ENCODE measurements around the gene UBE2F. TPM values are rescaled to one million over a fixed set of nuclear protein-coding genes. Genes with fewer than 3 reads are reported as not detected.
"Not testable (repeated sequence)": the region's sequence is repeated elsewhere in the genome, so short reads cannot be mapped to it uniquely, and the experiment has no call there.

UBE2F gene
- total RNA-seq, 3 donors from 2014 or later: 64.2 to 66.2 (median 66.1) TPM

- H3K9me3 Mint-ChIP-seq: no peaks in the 10 kb centered on the region
- no peaks in the 10 kb centered on the region for H3K36me3 Mint-ChIP-seq (ENCODE audit: insufficient read depth)
- DNase-seq (no peak), ATAC-seq (no peak)
- peaks cover 12% of the 10 kb centered on the region for H3K4me1 Mint-ChIP-seq (ENCODE audit: low read depth)
- no peaks in the 10 kb centered on the region for H3K27me3 Mint-ChIP-seq (ENCODE audit: low read depth)
- no peak overlapping the region for H3K4me3 Mint-ChIP-seq
Observed at GRCh38 chr2:237934186-237934585, 32.6 kb upstream of the UBE2F start.

GRCh38 chr2:237935740-237936452, 30.9 kb upstream of the UBE2F start:
- ATAC-seq: no peak
- Mint-ChIP-seq H3K9me3 (no peaks in the 10 kb centered on the region), H3K36me3 (ENCODE audit: insufficient read depth) (no peaks in the 10 kb centered on the region), H3K4me3 (no peak overlapping the region), H3K4me1 (ENCODE audit: low read depth) (peaks cover 25% of the 10 kb centered on the region), H3K27me3 (ENCODE audit: low read depth) (no peaks in the 10 kb centered on the region)
- no peak for DNase-seq

GRCh38 chr2:237939251-237939650, 27.6 kb upstream of the UBE2F start:
- no peak overlapping the region for H3K4me3 Mint-ChIP-seq
- no peaks in the 10 kb centered on the region for H3K27me3 Mint-ChIP-seq (ENCODE audit: low read depth)
- no peaks in the 10 kb centered on the region for H3K36me3 Mint-ChIP-seq (ENCODE audit: insufficient read depth)
- DNase-seq (no peak), ATAC-seq (no peak)
- H3K4me1 Mint-ChIP-seq (ENCODE audit: low read depth): peaks cover 49% of the 10 kb centered on the region
- peaks cover under 1% of the 10 kb centered on the region for H3K9me3 Mint-ChIP-seq

- H3K4me1 Mint-ChIP-seq (ENCODE audit: low read depth): peaks cover 57% of the 10 kb centered on the region
Observed at GRCh38 chr2:237940828-237941227, 26.0 kb upstream of the UBE2F start.

GRCh38 chr2:237941239-237941638, 25.6 kb upstream of the UBE2F start:
- DNase-seq: no peak
- Mint-ChIP-seq H3K9me3 (peaks cover 3% of the 10 kb centered on the region), H3K36me3 (ENCODE audit: insufficient read depth) (peaks cover 3% of the 10 kb centered on the region), H3K27me3 (ENCODE audit: low read depth) (no peaks in the 10 kb centered on the region), H3K4me1 (ENCODE audit: low read depth) (peaks cover 60% of the 10 kb centered on the region), H3K4me3 (no peak overlapping the region)
- no peak for ATAC-seq

More at GRCh38 chr2:237940828-237941227, 26.0 kb upstream of the UBE2F start:
- no peak overlapping the region for H3K4me3 Mint-ChIP-seq
- DNase-seq: no peak
- peaks cover 3% of the 10 kb centered on the region for H3K36me3 Mint-ChIP-seq (ENCODE audit: insufficient read depth)
- peaks cover 3% of the 10 kb centered on the region for H3K9me3 Mint-ChIP-seq
- ATAC-seq: no peak
- H3K27me3 Mint-ChIP-seq (ENCODE audit: low read depth): no peaks in the 10 kb centered on the region

GRCh38 chr2:237942513-237942899, 24.3 kb upstream of the UBE2F start:
- H3K27me3 Mint-ChIP-seq (ENCODE audit: low read depth): no peaks in the 10 kb centered on the region
- H3K36me3 Mint-ChIP-seq (ENCODE audit: insufficient read depth): peaks cover 3% of the 10 kb centered on the region
- DNase-seq (no peak), ATAC-seq (no peak)
- peaks cover 68% of the 10 kb centered on the region for H3K4me1 Mint-ChIP-seq (ENCODE audit: low read depth)
- H3K4me3 Mint-ChIP-seq: no peak overlapping the region
- peaks cover 10% of the 10 kb centered on the region for H3K9me3 Mint-ChIP-seq

- peaks cover 3% of the 10 kb centered on the region for H3K36me3 Mint-ChIP-seq (ENCODE audit: insufficient read depth)
- H3K9me3 Mint-ChIP-seq: peaks cover 10% of the 10 kb centered on the region
- no peak for ATAC-seq
- no peak overlapping the region for H3K4me3 Mint-ChIP-seq
- H3K27me3 Mint-ChIP-seq (ENCODE audit: low read depth): no peaks in the 10 kb centered on the region
- no peak for DNase-seq
- H3K4me1 Mint-ChIP-seq (ENCODE audit: low read depth): peaks cover 69% of the 10 kb centered on the region
Observed at GRCh38 chr2:237943395-237944094, 23.3 kb upstream of the UBE2F start.

GRCh38 chr2:237944302-237944701, 22.5 kb upstream of the UBE2F start:
- Mint-ChIP-seq H3K9me3 (peaks cover 10% of the 10 kb centered on the region), H3K4me3 (no peak overlapping the region), H3K4me1 (ENCODE audit: low read depth) (peaks cover 68% of the 10 kb centered on the region), H3K36me3 (ENCODE audit: insufficient read depth) (peaks cover 3% of the 10 kb centered on the region), H3K27me3 (ENCODE audit: low read depth) (no peaks in the 10 kb centered on the region)
- DNase-seq (no peak), ATAC-seq (no peak)

GRCh38 chr2:237946423-237946822, 20.4 kb upstream of the UBE2F start:
- H3K27me3 Mint-ChIP-seq (ENCODE audit: low read depth): no peaks in the 10 kb centered on the region
- DNase-seq (no peak), ATAC-seq (no peak)
- H3K4me3 Mint-ChIP-seq: no peak overlapping the region
- H3K36me3 Mint-ChIP-seq (ENCODE audit: insufficient read depth): peaks cover 3% of the 10 kb centered on the region
- H3K4me1 Mint-ChIP-seq (ENCODE audit: low read depth): peaks cover 50% of the 10 kb centered on the region
- peaks cover 10% of the 10 kb centered on the region for H3K9me3 Mint-ChIP-seq

GRCh38 chr2:237951354-237951753, 15.5 kb upstream of the UBE2F start:
- peaks cover 12% of the 10 kb centered on the region for H3K4me1 Mint-ChIP-seq (ENCODE audit: low read depth)
- not testable (repeated sequence) for H3K36me3 Mint-ChIP-seq (ENCODE audit: insufficient read depth); ATAC-seq; DNase-seq; H3K4me3 Mint-ChIP-seq; H3K27me3 Mint-ChIP-seq (ENCODE audit: low read depth); H3K9me3 Mint-ChIP-seq

GRCh38 chr2:237951878-237952277, 14.9 kb upstream of the UBE2F start:
- H3K4me1 Mint-ChIP-seq (ENCODE audit: low read depth): peaks cover 13% of the 10 kb centered on the region
- H3K36me3 Mint-ChIP-seq (ENCODE audit: insufficient read depth): no peaks in the 10 kb centered on the region
- no peak for DNase-seq
- H3K4me3 Mint-ChIP-seq: no peak overlapping the region
- no peak for ATAC-seq
- peaks cover 5% of the 10 kb centered on the region for H3K9me3 Mint-ChIP-seq
- H3K27me3 Mint-ChIP-seq (ENCODE audit: low read depth): peaks cover 10% of the 10 kb centered on the region

GRCh38 chr2:237952851-237953250, 14.0 kb upstream of the UBE2F start:
- no peak overlapping the region for H3K4me3 Mint-ChIP-seq
- no peaks in the 10 kb centered on the region for H3K36me3 Mint-ChIP-seq (ENCODE audit: insufficient read depth)
- ATAC-seq: no peak
- H3K9me3 Mint-ChIP-seq: no peaks in the 10 kb centered on the region
- H3K27me3 Mint-ChIP-seq (ENCODE audit: low read depth): peaks cover 17% of the 10 kb centered on the region
- H3K4me1 Mint-ChIP-seq (ENCODE audit: low read depth): peaks cover 11% of the 10 kb centered on the region
- DNase-seq: no peak

- no peak for DNase-seq
- Mint-ChIP-seq H3K4me1 (ENCODE audit: low read depth) (peaks cover 11% of the 10 kb centered on the region), H3K9me3 (no peaks in the 10 kb centered on the region), H3K27me3 (ENCODE audit: low read depth) (peaks cover 17% of the 10 kb centered on the region), H3K36me3 (ENCODE audit: insufficient read depth) (no peaks in the 10 kb centered on the region), H3K4me3 (no peak overlapping the region)
- ATAC-seq: peak; percentile 65 to 80
Observed at GRCh38 chr2:237955640-237956401, 11.0 kb upstream of the UBE2F start.

GRCh38 chr2:237956402-237956736, 10.4 kb upstream of the UBE2F start:
- ATAC-seq (peak in 1 of 2 donors; percentile 39), DNase-seq (no peak)
- Mint-ChIP-seq H3K36me3 (ENCODE audit: insufficient read depth) (no peaks in the 10 kb centered on the region), H3K9me3 (no peaks in the 10 kb centered on the region), H3K4me1 (ENCODE audit: low read depth) (peaks cover 11% of the 10 kb centered on the region), H3K27me3 (ENCODE audit: low read depth) (peaks cover 17% of the 10 kb centered on the region), H3K4me3 (no peak overlapping the region)

Data from activated T-cell treated with anti-CD3 and anti-CD28 coated beads, Interleukin-2, amount 50 U/mL, for 4 hours (primary cell).